WTC11 (cell line): ENCODE measurements around the gene JOSD2.

Source experiments
- AFF4 ChIP-seq: sonication (generic); formaldehyde crosslinking; IDR thresholded peaks from 2 replicates; pipeline ENCODE4 v1.8.1; 2023; ENCODE audit warnings: mild to moderate bottlenecking, missing genetic modification reagents, borderline replicate concordance
- CBFB ChIP-seq: sonication (generic); formaldehyde crosslinking; IDR thresholded peaks from 2 replicates; pipeline ENCODE4 v1.8.1; 2022; ENCODE audit warnings: mild to moderate bottlenecking, low read depth, missing genetic modification reagents
- E2F5 ChIP-seq: sonication (generic); formaldehyde crosslinking; IDR thresholded peaks from 2 replicates; pipeline ENCODE4 v1.8.1; 2022; ENCODE audit warnings: mild to moderate bottlenecking, moderate library complexity, missing genetic modification reagents
- ELF4 ChIP-seq: sonication (generic); formaldehyde crosslinking; IDR thresholded peaks from 2 replicates; pipeline ENCODE4 v1.8.1; 2022; ENCODE audit warnings: low read depth, mild to moderate bottlenecking, moderate library complexity, missing genetic modification reagents
- GRHL2 ChIP-seq: fragments of 250-450 bp; sonication (Bioruptor Pico); IDR thresholded peaks from 2 replicates; pipeline ENCODE4 v1.8.0; 2022; ENCODE audit warnings: mild to moderate bottlenecking, moderate library complexity; ENCODE audit not compliant: insufficient replicate concordance, severe bottlenecking
- JUN ChIP-seq: sonication (generic); formaldehyde crosslinking; IDR thresholded peaks from 2 replicates; pipeline ENCODE4 v1.8.0; 2023; ENCODE audit warnings: mild to moderate bottlenecking, missing genetic modification reagents
- MAX ChIP-seq: sonication (generic); formaldehyde crosslinking; IDR thresholded peaks from 2 replicates; pipeline ENCODE4 v1.8.0; 2022; ENCODE audit warnings: mild to moderate bottlenecking, missing genetic modification reagents
- MYBL2 ChIP-seq: sonication (generic); formaldehyde crosslinking; IDR thresholded peaks from 2 replicates; pipeline ENCODE4 v1.8.1; 2023; ENCODE audit warnings: mild to moderate bottlenecking, moderate library complexity, missing genetic modification reagents
- RORB ChIP-seq: fragments of 250-450 bp; sonication (Bioruptor Pico); IDR thresholded peaks from 2 replicates; pipeline ENCODE4 v1.9.0; 2021; ENCODE audit warnings: mild to moderate bottlenecking
- SMAD4 ChIP-seq: sonication (generic); formaldehyde crosslinking; IDR thresholded peaks from 2 replicates; pipeline ENCODE4 v1.8.0; 2022; ENCODE audit warnings: mild to moderate bottlenecking, missing genetic modification reagents
- SP1 ChIP-seq: sonication (generic); formaldehyde crosslinking; conservative IDR thresholded peaks from 2 replicates; pipeline ENCODE4 v1.8.1; 2022; ENCODE audit warnings: missing genetic modification reagents
- ZSCAN18 ChIP-seq: fragments of 250-450 bp; sonication (Bioruptor Pico); IDR thresholded peaks from 2 replicates; pipeline ENCODE4 v2.1.2; 2022; ENCODE audit warnings: mild to moderate bottlenecking, moderate library complexity
- TF ChIP-seq, protein P1 (sequence below): fragments of 200-600 bp; IDR thresholded peaks from 2 replicates; pipeline ENCODE4 v1.8.0; 2022; ENCODE audit warnings: antibody characterized with exemption
- TF ChIP-seq, protein P2 (sequence below): sonication (generic); formaldehyde crosslinking; IDR thresholded peaks from 2 replicates; pipeline ENCODE4 v1.8.1; 2023; ENCODE audit warnings: mild to moderate bottlenecking, moderate library complexity, missing genetic modification reagents

DNA sequence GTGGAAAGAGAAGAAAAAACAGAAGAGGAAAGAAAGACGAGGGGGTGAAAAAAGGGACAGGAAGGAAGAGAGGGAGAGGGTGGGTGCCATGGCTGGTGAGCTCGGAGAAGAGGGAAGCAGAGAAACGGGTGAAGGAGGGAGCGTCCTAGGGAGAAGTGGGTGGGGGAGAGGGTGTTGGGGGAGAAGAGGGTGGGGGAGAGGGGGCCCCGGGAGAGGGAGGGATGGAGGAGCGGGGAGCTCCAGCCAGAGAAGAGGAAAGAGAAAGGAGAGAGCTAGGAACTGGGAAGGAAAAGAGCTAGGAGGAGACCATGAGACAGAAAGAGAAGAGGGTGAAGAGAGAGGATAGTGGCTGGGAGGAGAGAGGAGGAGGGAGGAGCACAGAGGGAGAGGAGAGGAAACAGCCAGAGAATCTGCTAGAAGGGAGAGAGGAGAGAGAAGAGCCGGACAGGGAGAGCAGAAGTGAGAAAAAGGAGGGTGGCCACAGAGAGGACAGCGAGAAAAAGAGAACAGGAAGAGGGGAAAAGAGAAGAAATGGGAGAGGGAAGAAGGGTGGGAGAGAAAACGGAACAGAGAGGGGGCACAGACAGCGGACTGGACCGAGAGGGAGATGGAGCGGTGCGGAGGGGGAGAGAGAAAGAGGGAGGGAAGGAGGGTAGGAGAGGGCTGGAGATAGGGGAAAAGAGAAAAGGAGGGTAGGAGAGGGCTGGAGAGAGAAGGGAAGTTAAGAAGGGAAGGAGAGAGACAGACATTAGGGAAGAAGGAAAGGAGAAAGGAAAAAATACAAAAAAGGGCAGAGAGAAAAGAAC, 22.4 kb downstream of the JOSD2 start:
- TF ChIP-seq SMAD4 (CRISPR knock-in tag) (no peak), ELF4 (CRISPR knock-in tag) (no peak), JUN (no peak), RORB (CRISPR knock-in tag) (no peak), CBFB (no peak), MYBL2 (CRISPR knock-in tag) (no peak), GRHL2 (CRISPR knock-in tag) (no peak), MAX (CRISPR knock-in tag) (no peak), ZSCAN18 (no peak), AFF4 (CRISPR knock-in tag) (no peak), SP1 (CRISPR knock-in tag) (no peak), E2F5 (CRISPR knock-in tag) (no peak)
- TF ChIP-seq, protein P1, sequence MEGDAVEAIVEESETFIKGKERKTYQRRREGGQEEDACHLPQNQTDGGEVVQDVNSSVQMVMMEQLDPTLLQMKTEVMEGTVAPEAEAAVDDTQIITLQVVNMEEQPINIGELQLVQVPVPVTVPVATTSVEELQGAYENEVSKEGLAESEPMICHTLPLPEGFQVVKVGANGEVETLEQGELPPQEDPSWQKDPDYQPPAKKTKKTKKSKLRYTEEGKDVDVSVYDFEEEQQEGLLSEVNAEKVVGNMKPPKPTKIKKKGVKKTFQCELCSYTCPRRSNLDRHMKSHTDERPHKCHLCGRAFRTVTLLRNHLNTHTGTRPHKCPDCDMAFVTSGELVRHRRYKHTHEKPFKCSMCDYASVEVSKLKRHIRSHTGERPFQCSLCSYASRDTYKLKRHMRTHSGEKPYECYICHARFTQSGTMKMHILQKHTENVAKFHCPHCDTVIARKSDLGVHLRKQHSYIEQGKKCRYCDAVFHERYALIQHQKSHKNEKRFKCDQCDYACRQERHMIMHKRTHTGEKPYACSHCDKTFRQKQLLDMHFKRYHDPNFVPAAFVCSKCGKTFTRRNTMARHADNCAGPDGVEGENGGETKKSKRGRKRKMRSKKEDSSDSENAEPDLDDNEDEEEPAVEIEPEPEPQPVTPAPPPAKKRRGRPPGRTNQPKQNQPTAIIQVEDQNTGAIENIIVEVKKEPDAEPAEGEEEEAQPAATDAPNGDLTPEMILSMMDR: no peak
- TF ChIP-seq, protein P2, sequence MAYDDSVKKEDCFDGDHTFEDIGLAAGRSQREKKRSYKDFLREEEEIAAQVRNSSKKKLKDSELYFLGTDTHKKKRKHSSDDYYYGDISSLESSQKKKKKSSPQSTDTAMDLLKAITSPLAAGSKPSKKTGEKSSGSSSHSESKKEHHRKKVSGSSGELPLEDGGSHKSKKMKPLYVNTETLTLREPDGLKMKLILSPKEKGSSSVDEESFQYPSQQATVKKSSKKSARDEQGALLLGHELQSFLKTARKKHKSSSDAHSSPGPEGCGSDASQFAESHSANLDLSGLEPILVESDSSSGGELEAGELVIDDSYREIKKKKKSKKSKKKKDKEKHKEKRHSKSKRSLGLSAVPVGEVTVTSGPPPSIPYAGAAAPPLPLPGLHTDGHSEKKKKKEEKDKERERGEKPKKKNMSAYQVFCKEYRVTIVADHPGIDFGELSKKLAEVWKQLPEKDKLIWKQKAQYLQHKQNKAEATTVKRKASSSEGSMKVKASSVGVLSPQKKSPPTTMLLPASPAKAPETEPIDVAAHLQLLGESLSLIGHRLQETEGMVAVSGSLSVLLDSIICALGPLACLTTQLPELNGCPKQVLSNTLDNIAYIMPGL (CRISPR knock-in tag): no peak
